Left lung (tissue), 10 donors: ENCODE results near the gene CFAP251. TPM values are rescaled to one million over a fixed set of nuclear protein-coding genes. Genes with fewer than 3 reads are reported as not detected.

Experiments used
- ATAC-seq: fragments of 200-7000 bp; cut with Tn5 transposase; one replicate; pipeline ENCODE4 v1.9.1; 2020; ENCODE audit warnings: moderate library complexity
- DNase-seq, 4 donors: peaks; one replicate each; pipeline ENCODE4 v3.0.0-alpha.2; 2013 to 2020
- H3K27ac ChIP-seq, 2 donors: fragments of 200-600 bp; sonication (generic) in 1 of 2; one replicate each; pipeline versions ENCODE4 v1.5.0 to v1.8.0; 2020 to 2021
- H3K27me3 ChIP-seq, 2 donors: fragments of 200-600 bp; sonication (generic) in 1 of 2; one replicate each; pipeline versions ENCODE4 v1.5.0 to v1.8.0; 2020 to 2021
- H3K36me3 ChIP-seq, 2 donors: fragments of 200-600 bp; sonication (generic) in 1 of 2; one replicate each; pipeline versions ENCODE4 v1.5.0 to v1.8.0; 2020 to 2021
- H3K4me1 ChIP-seq, 2 donors: fragments of 200-600 bp; one replicate each; pipeline ENCODE4 v1.8.0; 2021
- H3K4me3 ChIP-seq, 2 donors: fragments of 200-600 bp; sonication (generic) in 1 of 2; one replicate each; pipeline versions ENCODE4 v1.5.0 to v1.8.0; 2020 to 2021; ENCODE audit warnings: mild to moderate bottlenecking in 1 of 2
- H3K9me3 ChIP-seq, 2 donors: fragments of 200-600 bp; sonication (generic) in 1 of 2; one replicate each; pipeline versions ENCODE4 v1.5.0 to v1.8.0; 2020 to 2021
- CTCF ChIP-seq, 2 donors: fragments of 200-600 bp; sonication (generic) in 1 of 2; IDR thresholded peaks; one replicate each; pipeline versions ENCODE4 v1.5.0 to v1.8.0; 2021; ENCODE audit warnings: antibody characterized with exemption in 2 of 2
- intact Hi-C, 2 donors: fragments of 100-400 bp; cut with DNase I; formaldehyde crosslinking; loops; one replicate each; pipeline versions ENCODE4 v1.11.2 to v1.14.2; 2022
- polyA plus RNA-seq, 6 donors: library from polyadenylated mRNA; unstranded; fragments of 120-200 nt; gene quantifications; one replicate each; pipeline ENCODE4 v1.2.1, GENCODE V29; 2013; ENCODE audit not compliant: insufficient read length in 6 of 6
- total RNA-seq, 2 donors: library from RNA; stranded (reverse); fragmentation: NEBNext Ultra II Directional; extraction: Animal tissue kit (Norgen Biotek cat#: 25700); gene quantifications; one replicate each; pipeline ENCODE4 v1.2.1, GENCODE V29; 2021
- donor health status: DM: no; HTN: yes; CAD: no.
- donor health status: DM: no; HTN: no; CAD: no.

The CFAP251 gene
- total and polyA plus RNA-seq, 8 donors: 3.9 to 13.3 (median 9.4) TPM

DNA sequence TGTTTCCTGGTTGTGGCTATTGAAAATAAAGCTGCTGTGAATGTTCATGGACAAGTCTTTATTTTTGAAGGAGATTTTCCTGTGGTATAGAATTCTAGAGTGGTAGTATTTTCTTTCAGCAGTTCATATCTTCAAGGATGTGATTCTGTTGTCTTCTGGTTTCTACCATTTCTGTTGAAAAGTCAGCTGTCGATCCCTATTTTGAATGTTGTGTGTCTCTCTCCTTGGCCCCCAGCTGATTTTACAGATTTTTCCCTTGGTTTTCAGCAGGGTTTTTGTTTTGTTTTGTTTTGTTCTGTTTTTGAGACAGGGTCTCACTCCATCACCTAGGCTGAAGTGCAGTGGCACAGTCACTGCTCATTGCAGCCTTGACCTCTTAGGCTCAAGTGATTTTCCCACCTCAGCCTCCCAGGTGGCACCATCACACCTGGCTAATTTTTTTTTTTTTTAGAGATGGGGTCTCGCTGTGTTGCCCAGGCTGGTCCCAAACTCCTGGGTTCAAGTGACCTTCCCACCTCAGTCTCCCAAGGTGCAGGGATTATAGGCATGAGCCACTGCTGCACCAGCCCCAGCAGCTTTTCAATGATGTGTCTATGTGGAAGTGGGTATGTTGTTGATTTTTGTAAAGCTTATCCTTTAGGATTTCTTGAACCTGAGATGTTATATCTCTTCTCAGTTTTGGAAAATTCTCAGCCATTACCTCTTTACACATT, 28.1 kb downstream of the CFAP251 start:
- DNase-seq (no peak), ATAC-seq (no peak)
- Histone ChIP-seq H3K4me1 (no peaks in the 10 kb centered on the region), H3K27me3 (no peaks in the 10 kb centered on the region), H3K36me3 (no peaks in the 10 kb centered on the region), H3K9me3 (no peaks in the 10 kb centered on the region), H3K4me3 (no peak overlapping the region), H3K27ac (no peak overlapping the region)
- no peak for TF ChIP-seq CTCF (IDR thresholded peaks at IDR 0.05)
- intact Hi-C loops: no loop called here

DNA sequence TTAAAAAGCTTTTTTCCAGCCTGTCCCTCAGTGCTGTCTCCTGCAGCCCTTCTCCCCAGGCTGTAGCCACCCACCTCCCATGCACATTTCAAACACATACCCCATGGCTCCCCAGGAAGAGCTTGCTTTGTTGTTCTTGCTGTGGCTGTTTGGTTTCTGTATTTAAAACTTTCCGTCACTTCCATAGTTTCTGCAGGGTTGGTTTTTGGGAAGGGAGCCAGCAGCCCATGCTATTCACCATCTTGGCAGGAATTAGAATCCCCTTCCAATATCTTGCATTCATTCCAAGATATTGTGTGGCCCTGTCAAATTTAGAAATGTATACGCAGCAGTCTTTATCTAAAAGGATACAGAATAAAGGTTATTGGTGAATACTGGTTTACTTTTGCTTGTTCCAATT, 29.6 kb downstream of the CFAP251 start:
- H3K27me3 ChIP-seq: no peaks in the 10 kb centered on the region
- ATAC-seq (no peak), DNase-seq (no peak)
- no peaks in the 10 kb centered on the region for H3K36me3 ChIP-seq
- H3K27ac ChIP-seq: no peak overlapping the region
- no peaks in the 10 kb centered on the region for H3K9me3 ChIP-seq
- H3K4me1 ChIP-seq: no peaks in the 10 kb centered on the region
- intact Hi-C loops: no loop called here
- H3K4me3 ChIP-seq: no peak overlapping the region
- TF ChIP-seq CTCF (IDR thresholded peaks at IDR 0.05): no peak

DNA sequence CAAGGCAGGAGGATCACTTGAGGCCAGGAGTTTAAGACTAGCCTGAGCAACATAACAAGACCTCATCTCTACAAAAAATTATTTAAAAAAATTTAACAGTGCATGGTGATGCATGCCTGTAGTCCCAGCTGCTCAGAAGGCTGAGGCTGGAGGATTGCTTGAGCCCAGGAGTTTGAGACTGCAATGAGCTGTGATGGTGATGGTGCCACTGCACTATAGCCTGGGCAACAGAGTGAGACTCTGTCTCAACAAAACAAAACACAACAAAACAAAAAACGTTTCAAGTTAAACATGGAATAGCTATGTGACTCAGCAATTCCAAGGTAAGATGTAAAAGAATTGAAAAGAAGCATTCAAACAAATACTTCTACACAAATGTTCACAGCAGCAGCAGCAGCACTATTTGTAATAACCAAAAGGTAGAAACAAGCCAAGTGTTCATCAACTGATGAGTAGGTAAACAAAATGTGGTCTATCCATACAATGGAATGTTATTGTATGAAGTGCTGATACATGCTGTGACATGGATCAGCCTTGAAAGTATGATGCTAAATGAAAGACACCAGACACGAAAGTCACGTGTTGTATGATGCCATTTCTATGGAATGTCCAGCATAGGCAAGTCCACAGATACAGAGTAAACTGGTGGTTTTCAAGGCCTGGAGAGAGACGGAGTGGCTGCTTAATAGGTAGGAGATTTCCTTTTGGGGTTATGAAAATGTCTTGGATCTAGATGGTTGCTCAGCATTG, 31.4 kb downstream of the CFAP251 start:
- no peaks in the 10 kb centered on the region for H3K9me3 ChIP-seq
- H3K4me1 ChIP-seq: no peaks in the 10 kb centered on the region
- no peak for TF ChIP-seq CTCF (IDR thresholded peaks at IDR 0.05)
- ATAC-seq: no peak
- no peaks in the 10 kb centered on the region for H3K36me3 ChIP-seq
- H3K27me3 ChIP-seq: peaks cover 0 to 1% of the 10 kb centered on the region in 2 donors
- H3K4me3 ChIP-seq: no peak overlapping the region
- DNase-seq: no peak
- intact Hi-C loops: no loop called here
- H3K27ac ChIP-seq: no peak overlapping the region

DNA sequence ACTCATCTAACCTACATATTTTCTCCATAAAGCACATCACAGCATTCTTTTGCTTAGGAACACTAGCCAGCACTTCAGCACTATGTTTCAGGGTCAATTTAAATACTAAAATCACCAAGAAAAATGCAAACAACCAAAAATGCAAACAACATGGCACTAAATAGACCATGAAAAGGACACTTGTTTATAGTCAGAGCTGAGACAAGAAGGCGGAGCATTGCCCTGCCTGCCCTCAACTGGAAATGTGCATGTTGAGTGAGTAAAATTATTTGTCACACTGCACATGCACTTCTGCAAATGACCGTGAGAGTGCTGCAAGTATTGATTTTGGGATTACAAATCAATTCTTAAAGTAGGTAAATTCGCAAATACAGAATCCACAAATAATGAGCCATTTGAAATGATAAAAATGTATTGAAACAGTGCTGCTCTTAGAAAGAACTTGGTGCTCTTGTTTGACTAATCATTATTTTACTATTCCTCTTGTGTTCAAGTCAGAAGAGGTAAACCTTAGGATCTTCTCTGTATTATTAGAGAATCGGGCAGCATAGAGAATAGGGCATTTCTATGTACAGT, 34.8 kb downstream of the CFAP251 start:
- Histone ChIP-seq H3K4me3 (no peak overlapping the region), H3K27me3 (peaks cover 0 to 8% of the 10 kb centered on the region in 2 donors), H3K4me1 (no peaks in the 10 kb centered on the region), H3K27ac (no peak overlapping the region), H3K9me3 (no peaks in the 10 kb centered on the region), H3K36me3 (no peaks in the 10 kb centered on the region)
- DNase-seq (no peak), ATAC-seq (no peak)
- TF ChIP-seq CTCF (IDR thresholded peaks at IDR 0.05): no peak
- intact Hi-C loops: no loop called here

GRCh38 chr12:121953695-121954094, 35.3 kb downstream of the CFAP251 start:
- Histone ChIP-seq H3K36me3 (no peaks in the 10 kb centered on the region), H3K4me1 (no peaks in the 10 kb centered on the region), H3K27me3 (peaks cover 0 to 8% of the 10 kb centered on the region in 2 donors), H3K27ac (no peak overlapping the region), H3K4me3 (no peak overlapping the region), H3K9me3 (no peaks in the 10 kb centered on the region)
- no peak for TF ChIP-seq CTCF (IDR thresholded peaks at IDR 0.05)
- intact Hi-C loops: no loop called here
- DNase-seq: no peak
- peak; percentile 93 for ATAC-seq
